Measurements from ENCODE around the gene ANLN. TPM values are rescaled to one million over a fixed set of nuclear protein-coding genes. Genes with fewer than 3 reads are reported as not detected.

Gene ANLN
- total RNA-seq, 3 donors from 2014 or later (not counting 1 experiment from before 2014, with no cell fraction given): 1.7 to 2.9 (median 2.0) TPM

DNA sequence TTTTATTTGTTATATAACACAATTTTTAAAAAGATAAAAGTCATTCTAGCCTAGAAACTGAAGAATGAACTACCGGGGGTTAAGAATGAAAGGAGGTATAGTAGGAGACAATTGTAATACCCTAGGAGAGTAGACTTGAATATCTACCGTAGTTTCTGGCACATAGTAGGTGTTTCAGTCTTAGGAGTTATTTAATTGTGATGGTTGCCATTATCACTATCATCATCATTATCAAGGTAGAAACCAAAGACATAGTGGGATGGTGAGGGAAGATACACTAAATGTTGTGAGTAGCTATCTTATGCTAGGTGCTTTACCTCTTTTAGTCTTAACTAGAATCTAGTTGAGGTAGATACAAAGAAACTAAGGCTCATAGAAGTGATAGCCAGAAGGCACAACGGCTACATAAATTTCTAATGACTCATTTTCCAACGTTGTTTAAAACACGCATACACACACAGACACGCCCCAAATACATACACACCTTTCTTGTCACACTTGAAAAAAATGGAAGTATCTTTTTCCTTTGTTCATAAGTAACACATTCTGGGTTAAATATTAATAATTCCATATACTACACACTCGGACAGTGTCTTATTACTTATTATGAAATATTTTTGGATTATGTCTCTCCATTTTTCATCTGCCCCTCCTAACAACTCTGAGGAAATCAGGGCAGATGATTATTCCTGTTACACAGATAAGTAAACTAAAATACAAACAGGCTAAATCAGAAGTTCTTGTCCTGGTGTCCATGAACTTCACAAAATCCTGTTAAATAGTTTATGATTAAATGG is 2.0 kb upstream of the ANLN start:
- Histone ChIP-seq H3K27me3 (ENCODE audit: control insufficient read depth, insufficient read depth, low read length) (no peaks in the 10 kb centered on the region), H3K9me3 (ENCODE audit: control insufficient read depth, insufficient read depth, low read length) (no peaks in the 10 kb centered on the region), H3K36me3 (ENCODE audit: control insufficient read depth, insufficient read depth, low read length) (no peaks in the 10 kb centered on the region), H3K27ac (ENCODE audit: low read length) (no peak overlapping the region), H3K4me1 (ENCODE audit: control insufficient read depth, insufficient read depth, low read length) (peaks cover 12% of the 10 kb centered on the region), H3K4me3 (ENCODE audit: low read length) (no peak overlapping the region)
- Mint-ChIP-seq H3K4me3 (no peak overlapping the region), H3K36me3 (no peaks in the 10 kb centered on the region), H3K27ac (peak overlapping the region; percentile 1 to 23), H3K9me3 (no peaks in the 10 kb centered on the region), H3K4me1 (peaks cover 21 to 22% of the 10 kb centered on the region in 2 donors), H3K27me3 (ENCODE audit: low read depth in 2 of 2) (no peaks in the 10 kb centered on the region)
- WGBS (ENCODE audit: insufficient coverage): 93% methylated on average over 5 of the region's 7 CpGs
- ATAC-seq (no peak), DNase-seq (peak in 1 of 2 donors; percentile 14)
- TF ChIP-seq, protein P1, sequence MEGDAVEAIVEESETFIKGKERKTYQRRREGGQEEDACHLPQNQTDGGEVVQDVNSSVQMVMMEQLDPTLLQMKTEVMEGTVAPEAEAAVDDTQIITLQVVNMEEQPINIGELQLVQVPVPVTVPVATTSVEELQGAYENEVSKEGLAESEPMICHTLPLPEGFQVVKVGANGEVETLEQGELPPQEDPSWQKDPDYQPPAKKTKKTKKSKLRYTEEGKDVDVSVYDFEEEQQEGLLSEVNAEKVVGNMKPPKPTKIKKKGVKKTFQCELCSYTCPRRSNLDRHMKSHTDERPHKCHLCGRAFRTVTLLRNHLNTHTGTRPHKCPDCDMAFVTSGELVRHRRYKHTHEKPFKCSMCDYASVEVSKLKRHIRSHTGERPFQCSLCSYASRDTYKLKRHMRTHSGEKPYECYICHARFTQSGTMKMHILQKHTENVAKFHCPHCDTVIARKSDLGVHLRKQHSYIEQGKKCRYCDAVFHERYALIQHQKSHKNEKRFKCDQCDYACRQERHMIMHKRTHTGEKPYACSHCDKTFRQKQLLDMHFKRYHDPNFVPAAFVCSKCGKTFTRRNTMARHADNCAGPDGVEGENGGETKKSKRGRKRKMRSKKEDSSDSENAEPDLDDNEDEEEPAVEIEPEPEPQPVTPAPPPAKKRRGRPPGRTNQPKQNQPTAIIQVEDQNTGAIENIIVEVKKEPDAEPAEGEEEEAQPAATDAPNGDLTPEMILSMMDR (IDR thresholded peaks at IDR 0.05): no peak
- intact Hi-C loops (cut with micrococcal nuclease): no loop called here

GRCh38 chr7:36388423-36388822 is 1.2 kb upstream of the ANLN start:
- intact Hi-C loops (cut with micrococcal nuclease): no loop called here
- Histone ChIP-seq H3K27ac (ENCODE audit: low read length) (peak overlapping the region; percentile 80), H3K4me1 (ENCODE audit: control insufficient read depth, insufficient read depth, low read length) (peaks cover 12% of the 10 kb centered on the region), H3K36me3 (ENCODE audit: control insufficient read depth, insufficient read depth, low read length) (no peaks in the 10 kb centered on the region), H3K27me3 (ENCODE audit: control insufficient read depth, insufficient read depth, low read length) (no peaks in the 10 kb centered on the region), H3K9me3 (ENCODE audit: control insufficient read depth, insufficient read depth, low read length) (no peaks in the 10 kb centered on the region), H3K4me3 (ENCODE audit: low read length) (no peak overlapping the region)
- no peaks in the 10 kb centered on the region for H3K9me3 Mint-ChIP-seq
- H3K36me3 Mint-ChIP-seq: no peaks in the 10 kb centered on the region
- no peaks in the 10 kb centered on the region for H3K27me3 Mint-ChIP-seq (ENCODE audit: low read depth in 2 of 2)
- TF ChIP-seq, protein P1 (IDR thresholded peaks at IDR 0.05): no peak
- peak overlapping the region; percentile 79 for H3K4me3 Mint-ChIP-seq
- peaks cover 21 to 22% of the 10 kb centered on the region in 2 donors for H3K4me1 Mint-ChIP-seq
- peak in 1 of 2 donors; percentile 32 for DNase-seq
- WGBS (ENCODE audit: insufficient coverage): 93% methylated on average over 4 of the region's 4 CpGs
- ATAC-seq: no peak
- peak overlapping the region; percentile 52 to 81 for H3K27ac Mint-ChIP-seq

GRCh38 chr7:36390199-36391090 is 783 bp downstream of the ANLN start:
- Histone ChIP-seq H3K27ac (ENCODE audit: low read length) (no peak overlapping the region), H3K4me3 (ENCODE audit: low read length) (peak overlapping the region; percentile 77), H3K36me3 (ENCODE audit: control insufficient read depth, insufficient read depth, low read length) (no peaks in the 10 kb centered on the region), H3K9me3 (ENCODE audit: control insufficient read depth, insufficient read depth, low read length) (no peaks in the 10 kb centered on the region), H3K4me1 (ENCODE audit: control insufficient read depth, insufficient read depth, low read length) (peaks cover 12% of the 10 kb centered on the region), H3K27me3 (ENCODE audit: control insufficient read depth, insufficient read depth, low read length) (no peaks in the 10 kb centered on the region)
- Mint-ChIP-seq H3K27ac (peak overlapping the region; percentile 34 to 81), H3K36me3 (no peaks in the 10 kb centered on the region), H3K4me1 (peaks cover 21 to 22% of the 10 kb centered on the region in 2 donors), H3K27me3 (ENCODE audit: low read depth in 2 of 2) (no peaks in the 10 kb centered on the region), H3K9me3 (no peaks in the 10 kb centered on the region), H3K4me3 (peak overlapping the region; percentile 75)
- WGBS (ENCODE audit: insufficient coverage): 2% methylated on average over 25 of the region's 26 CpGs
- ATAC-seq (peak; percentile 16 to 33 (median 32)), DNase-seq (peak; percentile 43 to 61)
- intact Hi-C loops (cut with micrococcal nuclease): no loop called here
- TF ChIP-seq, protein P1 (IDR thresholded peaks at IDR 0.05): no peak
